Measurements from ENCODE around the gene STON1.

Gene STON1

DNA sequence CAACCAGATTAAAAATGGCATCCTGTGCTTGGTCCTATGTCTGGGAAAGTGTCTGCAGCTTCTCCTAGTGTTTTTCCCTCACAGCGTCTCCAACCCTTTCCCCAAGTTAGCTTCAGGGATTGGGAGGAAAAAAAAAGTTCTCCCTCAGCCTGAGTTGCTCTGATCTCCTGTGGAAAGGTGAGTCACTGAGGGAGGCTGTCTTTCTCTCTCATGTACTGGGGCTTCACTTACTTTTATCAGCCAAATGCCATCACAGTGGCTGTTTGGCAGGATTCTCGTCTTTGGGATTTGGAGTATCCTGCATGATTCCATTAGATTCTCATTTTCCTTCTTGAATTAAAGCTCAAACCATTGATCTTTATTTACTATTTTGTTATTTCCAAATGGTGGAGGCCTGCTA lies 105.8 kb downstream of the STON1 start:
- H3K27me3 ChIP-seq (ENCODE audit: insufficient read depth, low read depth), result no peaks in the 10 kb centered on the region
- H3K4me3 ChIP-seq (IDR thresholded peaks at IDR 0.05; ENCODE audit: insufficient read depth, low read depth, low read length), result no peak overlapping the region
- no peak overlapping the region for H2AFZ ChIP-seq (ENCODE audit: low read depth)
- H4K20me1 ChIP-seq (ENCODE audit: insufficient read depth), result no peaks in the 10 kb centered on the region
- H3K4me1 ChIP-seq (ENCODE audit: low read depth, poor library complexity, severe bottlenecking), result no peaks in the 10 kb centered on the region
- H3K4me2 ChIP-seq, result no peak overlapping the region
- no peak overlapping the region for H3K9ac ChIP-seq
- no peaks in the 10 kb centered on the region for H3K36me3 ChIP-seq (ENCODE audit: insufficient read depth)
- TF ChIP-seq CTCF (conservative IDR thresholded peaks at IDR 0.05; ENCODE audit: low read depth, low read length), result no peak
- H3K27ac ChIP-seq, result no peak overlapping the region
- H3K79me2 ChIP-seq (ENCODE audit: insufficient read depth, low read depth), result no peaks in the 10 kb centered on the region

- Histone ChIP-seq H3K79me2 (ENCODE audit: insufficient read depth, low read depth) (no peaks in the 10 kb centered on the region), H3K4me2 (no peak overlapping the region), H3K36me3 (ENCODE audit: insufficient read depth) (no peaks in the 10 kb centered on the region), H3K9ac (no peak overlapping the region), H2AFZ (ENCODE audit: low read depth) (no peak overlapping the region), H3K4me1 (ENCODE audit: low read depth, poor library complexity, severe bottlenecking) (no peaks in the 10 kb centered on the region), H3K4me3 (IDR thresholded peaks at IDR 0.05; ENCODE audit: insufficient read depth, low read depth, low read length) (no peak overlapping the region), H3K27me3 (ENCODE audit: insufficient read depth, low read depth) (no peaks in the 10 kb centered on the region), H4K20me1 (ENCODE audit: insufficient read depth) (no peaks in the 10 kb centered on the region), H3K27ac (no peak overlapping the region)
- TF ChIP-seq CTCF (conservative IDR thresholded peaks at IDR 0.05; ENCODE audit: low read depth, low read length), result no peak
These were observed 108.3 kb downstream of the STON1 start for GRCh38 chr2:48638261-48638660.
